H1 (cell line): ENCODE results near the gene MOB3B. TPM values are rescaled to one million over a fixed set of nuclear protein-coding genes. Genes with fewer than 3 reads are reported as not detected.

Source experiments
- CTCF ChIA-PET: fragments of 300-600 bp; sonication (Branson Sonifier 250); formaldehyde crosslinking; loops from one replicate; lab custom pipeline; 2021; ENCODE audit not compliant: partially characterized antibody; lab: Charles Lee
- POLR2A ChIA-PET: fragments of 300-600 bp; sonication (Branson Sonifier 250); formaldehyde crosslinking; loops from one replicate; lab custom pipeline; 2021; ENCODE audit warnings: inconsistent platforms; ENCODE audit not compliant: partially characterized antibody; lab: Charles Lee
- DNase-seq, 2 experiments: peaks; one replicate each; pipeline versions ENCODE4 v3.0.0 to v3.0.0-alpha.2; 2010 to 2022; ENCODE audit warnings: low spot score in 2 of 2, low read depth in 1 of 2, mixed read lengths in 1 of 2
- FAIRE-seq: peaks from 2 replicates; lab custom pipeline; 2011; peaks lifted over from hg19 to GRCh38; lab: Jason Lieb, UNC
- H2AFZ ChIP-seq: 2 replicates; pipeline ENCODE4 v1.8.1; 2012; ENCODE audit warnings: low read length, inconsistent platforms
- H2AK5ac ChIP-seq: 2 replicates; pipeline ENCODE4 v1.6.1; 2013; ENCODE audit warnings: low read depth, low read length
- H2BK120ac ChIP-seq: replicated peaks from 2 replicates; pipeline ENCODE3; 2013; ENCODE audit warnings: low read depth, low read length, inconsistent platforms
- H2BK12ac ChIP-seq: 2 replicates; pipeline ENCODE4 v1.6.1; 2013; ENCODE audit warnings: low read depth, low read length
- H2BK15ac ChIP-seq: 2 replicates; pipeline ENCODE4 v1.6.1; 2013; ENCODE audit warnings: low read length
- H2BK20ac ChIP-seq: 2 replicates; pipeline ENCODE4 v1.6.1; 2013; ENCODE audit warnings: low read length
- H2BK5ac ChIP-seq: 2 replicates; pipeline ENCODE4 v1.6.1; 2013; ENCODE audit warnings: low read depth, low read length
- H3K14ac ChIP-seq: 2 replicates; pipeline ENCODE4 v1.6.1; 2013; ENCODE audit warnings: inconsistent platforms; ENCODE audit not compliant: insufficient read length
- H3K18ac ChIP-seq: 2 replicates; pipeline ENCODE4 v1.6.1; 2013; ENCODE audit warnings: low read length; ENCODE audit errors: extremely low read depth
- H3K23ac ChIP-seq: 2 replicates; pipeline ENCODE4 v1.6.1; 2013; ENCODE audit warnings: inconsistent platforms; ENCODE audit not compliant: insufficient read length
- H3K23me2 ChIP-seq: 2 replicates; pipeline ENCODE4 v1.6.1; 2013; ENCODE audit warnings: low read depth, low read length
- H3K27ac ChIP-seq: 2 replicates; pipeline ENCODE4 v1.6.1; 2011; ENCODE audit warnings: low read depth, low read length, inconsistent platforms
- H3K27me3 ChIP-seq, 4 experiments: replicated peaks in 1 of 4; 1 replicate in 1 of 4; 2 replicates in 3 of 4; pipeline versions ENCODE4 v1.6.1 to v1.8.1; 2011 to 2013; ENCODE audit warnings: low read length in 3 of 4, mild to moderate bottlenecking in 3 of 4, inconsistent platforms in 2 of 4, mixed read lengths in 2 of 4, moderate library complexity in 1 of 4; ENCODE audit not compliant: control insufficient read depth in 3 of 4, insufficient read depth in 3 of 4; ENCODE audit errors: extremely low read depth in 1 of 4
- H3K36me3 ChIP-seq, 4 experiments: 2 replicates each; pipeline versions ENCODE4 v1.6.1 to v1.8.1; 2011 to 2013; ENCODE audit warnings: mild to moderate bottlenecking in 4 of 4, low read length in 3 of 4, moderate library complexity in 2 of 4, control low read depth in 1 of 4, inconsistent platforms in 1 of 4; ENCODE audit not compliant: insufficient read depth in 4 of 4, control insufficient read depth in 2 of 4
- H3K4ac ChIP-seq: replicated peaks from 2 replicates; pipeline ENCODE3; 2013; ENCODE audit warnings: low read length, low read depth, mixed read lengths, inconsistent platforms; ENCODE audit not compliant: insufficient read length
- H3K4me1 ChIP-seq, 4 experiments: replicated peaks in 1 of 4; 1 replicate in 1 of 4; 2 replicates in 3 of 4; pipeline versions ENCODE4 v1.6.1 to v1.8.1; 2011 to 2013; ENCODE audit warnings: low read length in 3 of 4, inconsistent platforms in 2 of 4, mixed read lengths in 1 of 4; ENCODE audit not compliant: insufficient read depth in 4 of 4, control insufficient read depth in 3 of 4
- H3K4me2 ChIP-seq, 2 experiments: 2 replicates each; pipeline versions ENCODE4 v1.6.1 to v1.8.1; 2011 to 2013; ENCODE audit warnings: low read depth in 2 of 2, low read length in 2 of 2, control low read depth in 1 of 2, inconsistent platforms in 1 of 2, mild to moderate bottlenecking in 1 of 2; ENCODE audit not compliant: insufficient read depth in 1 of 2
- H3K4me3 ChIP-seq, 4 experiments: fragments of 200-600, 300-600 bp in 1 of 4; sonication (generic), shearing (Covaris generic), sonication (Bioruptor Twin) in 1 of 4; 2 replicates each; pipeline versions ENCODE4 v1.5.1 to v1.8.1; 2011 to 2016; ENCODE audit warnings: low read length in 4 of 4, low read depth in 3 of 4, control low read depth in 2 of 4, inconsistent platforms in 2 of 4, mild to moderate bottlenecking in 2 of 4, mixed read lengths in 1 of 4, moderate library complexity in 1 of 4; ENCODE audit not compliant: insufficient read depth in 2 of 4; ENCODE audit errors: extremely low read depth in 1 of 4
- H3K56ac ChIP-seq: replicated peaks from 2 replicates; pipeline ENCODE3; 2013; ENCODE audit warnings: low read depth, mild to moderate bottlenecking, mixed read lengths, low read length, inconsistent platforms; ENCODE audit not compliant: insufficient read length
- H3K79me1 ChIP-seq: 2 replicates; pipeline ENCODE4 v1.6.1; 2013; ENCODE audit warnings: low read depth, low read length, control low read depth
- H3K79me2 ChIP-seq, 2 experiments: 2 replicates each; pipeline versions ENCODE4 v1.6.1 to v1.8.1; 2012 to 2013; ENCODE audit warnings: low read length in 2 of 2, mild to moderate bottlenecking in 2 of 2, inconsistent platforms in 1 of 2; ENCODE audit not compliant: insufficient read depth in 2 of 2, control insufficient read depth in 1 of 2
- H3K9ac ChIP-seq, 4 experiments: replicated peaks in 1 of 4; 1 replicate in 1 of 4; 2 replicates in 3 of 4; pipeline versions ENCODE4 v1.6.1 to v1.8.1; 2011 to 2013; ENCODE audit warnings: low read depth in 3 of 4, low read length in 3 of 4, control low read depth in 2 of 4, mild to moderate bottlenecking in 2 of 4, moderate library complexity in 2 of 4, inconsistent platforms in 1 of 4; ENCODE audit errors: extremely low read depth in 1 of 4
- H3K9me3 ChIP-seq, 2 experiments: 2 replicates each; pipeline versions ENCODE4 v1.6.1 to v1.8.1; 2012 to 2013; ENCODE audit warnings: mild to moderate bottlenecking in 2 of 2, moderate library complexity in 2 of 2, control low read depth in 1 of 2, inconsistent platforms in 1 of 2, low read depth in 1 of 2, low read length in 1 of 2, mixed read lengths in 1 of 2; ENCODE audit not compliant: insufficient read depth in 2 of 2
- H4K20me1 ChIP-seq, 2 experiments: replicated peaks in 1 of 2; 2 replicates each; pipeline versions ENCODE3 to v1.8.1; 2011 to 2013; ENCODE audit warnings: inconsistent platforms in 2 of 2, low read length in 2 of 2, mild to moderate bottlenecking in 1 of 2; ENCODE audit not compliant: insufficient read depth in 2 of 2, control insufficient read depth in 1 of 2
- H4K5ac ChIP-seq: 2 replicates; pipeline ENCODE4 v1.6.1; 2013; ENCODE audit warnings: low read length, low read depth, mixed read lengths, inconsistent platforms; ENCODE audit not compliant: insufficient read length
- H4K8ac ChIP-seq: 2 replicates; pipeline ENCODE4 v1.8.0; 2013; ENCODE audit warnings: mild to moderate bottlenecking, moderate library complexity, low read length, inconsistent platforms; ENCODE audit not compliant: insufficient read depth; ENCODE audit errors: extremely low read depth
- H4K91ac ChIP-seq: replicated peaks from 2 replicates; pipeline ENCODE3; 2013; ENCODE audit warnings: low read length, mixed read lengths, inconsistent platforms; ENCODE audit not compliant: insufficient read length
- ATF3 ChIP-seq: IDR thresholded peaks from 2 replicates; pipeline ENCODE4 v1.6.1; 2011; ENCODE audit warnings: low read depth, mild to moderate bottlenecking, low read length; ENCODE audit not compliant: insufficient read depth
- BCL11A ChIP-seq, 2 experiments: IDR thresholded peaks; one replicate each; pipeline ENCODE4 v1.6.1; 2011; ENCODE audit warnings: low read depth in 2 of 2, low read length in 2 of 2, mild to moderate bottlenecking in 2 of 2
- CTBP2 ChIP-seq: IDR thresholded peaks from 2 replicates; pipeline ENCODE4 v1.7.0; 2011; ENCODE audit warnings: borderline replicate concordance, mild to moderate bottlenecking, moderate library complexity, mixed read lengths, low read length; ENCODE audit not compliant: insufficient read depth, insufficient read length
- HDAC2 ChIP-seq, 2 experiments: fragments of 300-600 bp in 1 of 2; sonication (generic) in 1 of 2; IDR thresholded peaks; 2 replicates each; pipeline ENCODE4 v1.6.1; 2011 to 2012; ENCODE audit warnings: low read depth in 2 of 2, low read length in 2 of 2, mild to moderate bottlenecking in 2 of 2, moderate library complexity in 2 of 2, borderline replicate concordance in 1 of 2, inconsistent platforms in 1 of 2
- MAFK ChIP-seq: IDR thresholded peaks from 2 replicates; pipeline ENCODE4 v1.6.1; 2012; ENCODE audit warnings: low read depth, mild to moderate bottlenecking, improper control_type of control experiment, low read length
- POLR2A ChIP-seq, 2 experiments: IDR thresholded peaks; 1 replicate in 1 of 2; 2 replicates in 1 of 2; pipeline ENCODE4 v1.6.1; 2011; ENCODE audit warnings: low read depth in 2 of 2, low read length in 2 of 2, mild to moderate bottlenecking in 2 of 2; ENCODE audit errors: control extremely low read depth in 1 of 2
- SP1 ChIP-seq: IDR thresholded peaks from 2 replicates; pipeline ENCODE4 v1.6.1; 2011; ENCODE audit warnings: low read depth, low read length
- SP4 ChIP-seq: IDR thresholded peaks from 2 replicates; pipeline ENCODE4 v1.6.1; 2012; ENCODE audit warnings: low read length, inconsistent platforms
- SRF ChIP-seq: IDR thresholded peaks from 2 replicates; pipeline ENCODE4 v1.6.1; 2011; ENCODE audit warnings: mild to moderate bottlenecking, low read depth, low read length, moderate library complexity
- USF2 ChIP-seq: IDR thresholded peaks from 2 replicates; pipeline ENCODE4 v1.6.1; 2011; ENCODE audit warnings: low read length, improper control_type of control experiment
- WGBS, 2 experiments: shearing (Covaris generic) in 1 of 2; methylation state at CpG; one replicate each; pipeline versions ENCODE4 v1.1.6 to v1.1.7; 2013 to 2015; ENCODE audit warnings: low lambda C conversion rate in 2 of 2, mixed read lengths in 2 of 2, inconsistent platforms in 1 of 2, low coverage in 1 of 2, missing lambda C conversion rate in 1 of 2; ENCODE audit not compliant: insufficient replicate concordance in 2 of 2, insufficient coverage in 1 of 2, insufficient read length in 1 of 2; ENCODE audit errors: extremely low coverage in 1 of 2, missing lambda C conversion rate in 1 of 2; 5-methylcytosine and 5-hydroxymethylcytosine counted together
- polyA plus RNA-seq, 7 experiments: library from polyadenylated mRNA; depleted of rRNA in 3 of 7; stranded (reverse) in 5 of 7; unstranded in 2 of 7; fragments of >200 nt in 5 of 7; fragments of 200-250 nt in 2 of 7; gene quantifications; 1 replicate in 5 of 7; 2 replicates in 1 of 7; 4 replicates in 1 of 7; pipeline versions ENCODE4 v1.2.1 to v1.2.3, GENCODE V29; 2011 to 2013; ENCODE audit warnings: missing spikeins in 2 of 7, mixed read lengths in 2 of 7
- total RNA-seq: library from RNA; stranded (reverse); fragmentation: NEBNext Ultra II Directional; extraction: Animal tissue kit (Norgen Biotek cat#: 25700); gene quantifications from 2 replicates; pipeline ENCODE4 v1.2.1, GENCODE V29; 2021

The MOB3B gene
- total and polyA plus RNA-seq, 2 of the 8 experiments (the other 6 are each of a cell fraction or from before 2014, with no cell fraction given), result 12.7 to 16.1 TPM

- FAIRE-seq, result no peak
- 89% methylated on average over 5 of the region's 5 CpGs; no CpG with 5 or more reads in 1 of the 2 experiments for WGBS, 2 experiments
- CTCF ChIA-PET, result interaction anchor here (0.6 to 1.3 kb wide), 6 partner anchors 9 to 76 kb away, joined by 3 to 5 read pairs (median 3); no protein-coding TSS in a partner anchor
- TF ChIP-seq SP4, result no peak
- TF ChIP-seq MAFK, result no peak
- TF ChIP-seq HDAC2 (IDR thresholded peaks at IDR 0.05; ENCODE audit: borderline replicate concordance in 1 of 2, low read depth in 2 of 2, low read length in 2 of 2), result no peak
- TF ChIP-seq SRF, result no peak
- no peak for TF ChIP-seq ATF3
- TF ChIP-seq SP1, result no peak
- TF ChIP-seq CTBP2, result no peak
- no peak for TF ChIP-seq POLR2A (IDR thresholded peaks at IDR 0.05; ENCODE audit: control extremely low read depth in 1 of 2, low read depth in 2 of 2, low read length in 2 of 2)
- no peak for TF ChIP-seq BCL11A (IDR thresholded peaks at IDR 0.05; ENCODE audit: low read depth in 2 of 2, low read length in 2 of 2)
- TF ChIP-seq USF2, result no peak
Observed at GRCh38 chr9:27460226-27461023, 69.2 kb downstream of the MOB3B start.

More at GRCh38 chr9:27460226-27461023, 69.2 kb downstream of the MOB3B start:
- Histone ChIP-seq H3K27ac (no peak overlapping the region), H3K9me3 (no peaks in the 10 kb centered on the region), H3K4ac (no peak overlapping the region), H2BK5ac (no peak overlapping the region), H2BK12ac (no peak overlapping the region), H3K23ac (no peak overlapping the region), H3K14ac (no peak overlapping the region), H3K18ac (no peak overlapping the region), H3K27me3 (no peaks in the 10 kb centered on the region), H3K79me2 (no peaks in the 10 kb centered on the region), H3K56ac (no peak overlapping the region), H2BK20ac (no peak overlapping the region), H3K23me2 (no peaks in the 10 kb centered on the region), H2AK5ac (no peak overlapping the region), H3K4me2 (no peak overlapping the region), H3K4me3 (no peak overlapping the region), H3K36me3 (0 out of 8 replicates have a peak, but pooled peaks cover 0 to 1% (median 0%) of the 10 kb centered on the region in 4 experiments), H4K91ac (no peak overlapping the region), H2AFZ (no peak overlapping the region), H2BK120ac (no peak overlapping the region), H2BK15ac (no peak overlapping the region), H4K20me1 (no peaks in the 10 kb centered on the region), H3K9ac (no peak overlapping the region), H3K79me1 (no peaks in the 10 kb centered on the region), H4K8ac (no peak overlapping the region), H4K5ac (no peak overlapping the region), H3K4me1 (peaks cover 3 to 11% (median 6%) of the 10 kb centered on the region in 4 experiments; a peak in 5 of 7 replicates)
- POLR2A ChIA-PET, result interaction anchor here (1.2 kb wide), 1 partner anchor 13 kb away, joined by 3 read pairs; no protein-coding TSS in a partner anchor
- DNase-seq, result no peak
